CD4-positive, alpha-beta T cell treated with Interferon gamma for 1 hour (primary cell): ENCODE data around the gene NDE1.
A peak's percentile ranks its signal among the peaks of the same experiment; 100 is the strongest.
"Not testable (repeated sequence)": the region's sequence is repeated elsewhere in the genome, so short reads cannot be mapped to it uniquely, and the experiment has no call there.

Source experiments
- DNase-seq: peaks from one replicate; pipeline ENCODE4 v3.0.0-alpha.2; 2020

The NDE1 gene

DNA sequence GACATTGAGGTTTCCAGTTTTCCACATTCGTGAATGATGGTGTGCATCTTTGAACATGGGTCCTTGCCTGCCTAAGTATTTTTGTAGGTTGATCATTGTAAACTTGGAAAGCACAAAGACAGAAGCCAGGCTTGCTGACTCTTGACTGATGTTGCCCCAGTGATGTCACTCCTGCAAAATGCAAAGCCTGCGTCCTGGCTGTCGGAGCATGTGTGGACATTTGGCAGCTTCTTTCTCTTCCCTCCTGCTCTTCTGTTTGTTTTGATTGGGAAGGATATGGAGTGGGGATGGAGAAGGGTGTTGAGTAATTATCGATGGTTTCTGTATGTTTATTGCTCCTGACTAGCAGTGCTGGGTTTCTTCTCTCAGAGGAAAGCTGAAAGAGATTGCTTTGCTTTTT is 3.2 kb downstream of the NDE1 start:
- no peak for DNase-seq

DNA sequence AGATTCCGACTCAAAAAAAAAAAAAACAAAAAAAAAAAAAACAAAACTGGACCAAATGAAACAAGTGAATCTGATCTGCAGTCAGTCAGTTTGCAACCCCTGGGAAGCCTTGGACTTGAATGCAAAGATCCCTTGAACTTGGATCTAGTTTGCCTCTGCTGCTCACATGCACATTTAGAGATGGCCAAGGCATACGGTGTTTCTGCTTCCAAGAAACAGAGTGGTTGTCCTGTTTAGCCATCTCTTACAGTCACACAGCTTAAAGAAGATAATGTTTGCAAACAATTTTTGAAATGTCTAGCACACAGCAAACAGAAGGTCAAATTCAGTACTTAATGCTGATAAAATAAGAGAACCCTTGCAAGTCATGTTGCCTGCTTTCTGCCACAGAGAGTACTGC is 4.5 kb downstream of the NDE1 start:
- DNase-seq: no peak

DNA sequence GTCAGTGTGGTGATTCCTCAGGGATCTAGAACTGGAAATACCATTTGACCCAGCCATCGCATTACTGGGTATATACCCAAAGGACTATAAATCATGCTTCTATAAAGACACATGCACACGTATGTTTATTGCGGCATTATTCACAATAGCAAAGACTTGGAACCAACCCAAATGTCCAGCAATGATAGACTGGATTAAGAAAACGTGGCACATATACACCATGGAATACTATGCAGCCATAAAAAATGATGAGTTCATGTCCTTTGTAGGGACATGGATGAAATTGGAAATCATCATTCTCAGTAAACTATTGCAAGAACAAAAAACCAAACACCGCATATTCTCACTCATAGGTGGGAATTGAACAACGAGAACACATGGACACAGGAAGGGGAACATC is 5.5 kb downstream of the NDE1 start:
- DNase-seq: not testable (repeated sequence)

DNA sequence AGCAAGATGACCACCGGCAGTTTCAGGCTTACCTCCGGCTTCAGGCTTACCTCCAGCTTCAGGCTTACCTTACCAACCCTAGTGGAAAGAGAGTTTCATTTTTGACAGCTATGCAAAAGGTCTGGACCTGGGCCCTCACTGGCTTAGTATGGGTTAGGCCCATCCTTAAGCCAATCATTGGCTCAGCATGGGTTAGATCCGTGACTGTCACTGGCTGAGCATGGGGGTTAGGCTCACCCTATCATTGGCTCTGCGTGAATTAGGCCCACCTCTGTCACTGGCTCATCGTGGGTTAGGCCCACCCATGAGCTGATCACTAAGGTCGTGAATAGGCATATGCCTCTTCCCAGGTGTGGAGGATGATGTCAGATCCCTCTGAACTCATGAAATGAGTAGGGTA is 8.1 kb downstream of the NDE1 start:
- DNase-seq: no peak

DNA sequence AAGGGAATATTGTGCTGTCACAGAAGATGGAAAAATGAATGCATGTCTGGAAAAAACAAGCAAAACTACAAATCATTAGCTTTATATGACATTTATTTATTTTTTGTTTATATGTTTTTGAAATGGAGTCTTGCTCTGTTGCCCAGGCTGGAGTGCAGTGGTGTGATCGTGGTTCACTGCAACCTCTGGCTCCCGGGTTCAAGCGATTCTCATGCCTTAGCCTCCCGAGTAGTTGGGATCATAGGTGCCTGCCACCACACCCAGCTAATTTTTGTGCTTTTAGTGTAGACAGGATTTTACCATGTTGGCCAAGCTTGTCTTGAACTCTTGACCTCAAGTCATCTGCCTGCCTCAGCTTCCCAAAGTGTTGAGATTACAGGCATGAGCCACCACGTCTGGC is 8.5 kb downstream of the NDE1 start:
- no peak for DNase-seq

DNA sequence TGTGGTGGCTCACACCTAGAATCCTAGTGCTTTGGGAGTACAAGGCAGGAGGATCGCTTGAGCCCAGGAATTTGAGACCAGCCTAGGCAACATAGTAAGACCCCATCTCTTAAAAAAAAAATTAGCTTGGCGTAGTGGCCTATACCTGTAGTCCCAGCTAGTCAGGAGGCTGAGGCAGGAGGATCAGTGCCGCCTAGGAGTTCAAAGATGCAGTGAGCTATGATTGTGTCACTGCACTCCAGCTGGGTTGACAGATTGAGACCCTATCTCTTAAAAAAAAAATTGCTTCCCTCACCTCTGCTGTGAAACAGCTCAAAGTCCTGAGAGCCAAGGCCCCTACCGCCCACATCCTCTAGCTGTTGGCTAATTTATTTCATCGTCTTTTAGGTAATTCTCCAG is 10.2 kb downstream of the NDE1 start:
- DNase-seq: no peak

DNA sequence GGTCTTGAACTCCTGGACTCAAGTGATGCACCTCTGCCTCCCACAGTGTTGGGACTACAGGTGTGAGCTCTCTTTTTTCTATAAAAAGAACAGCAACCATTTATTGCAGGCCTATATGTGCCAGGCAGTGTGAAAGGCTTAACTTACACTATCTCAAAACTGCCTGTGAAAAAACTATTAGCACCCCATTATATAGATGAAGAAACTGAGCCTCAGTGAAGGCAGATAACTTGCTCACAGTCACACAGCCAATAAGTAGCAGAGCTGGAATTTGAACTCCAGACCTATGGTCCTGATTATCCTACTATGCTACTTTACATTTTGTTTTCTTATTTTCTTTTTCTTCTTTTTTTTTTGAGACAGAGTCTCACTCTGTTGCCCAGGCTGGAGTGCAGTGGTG is 15.1 kb downstream of the NDE1 start:
- no peak for DNase-seq

DNA sequence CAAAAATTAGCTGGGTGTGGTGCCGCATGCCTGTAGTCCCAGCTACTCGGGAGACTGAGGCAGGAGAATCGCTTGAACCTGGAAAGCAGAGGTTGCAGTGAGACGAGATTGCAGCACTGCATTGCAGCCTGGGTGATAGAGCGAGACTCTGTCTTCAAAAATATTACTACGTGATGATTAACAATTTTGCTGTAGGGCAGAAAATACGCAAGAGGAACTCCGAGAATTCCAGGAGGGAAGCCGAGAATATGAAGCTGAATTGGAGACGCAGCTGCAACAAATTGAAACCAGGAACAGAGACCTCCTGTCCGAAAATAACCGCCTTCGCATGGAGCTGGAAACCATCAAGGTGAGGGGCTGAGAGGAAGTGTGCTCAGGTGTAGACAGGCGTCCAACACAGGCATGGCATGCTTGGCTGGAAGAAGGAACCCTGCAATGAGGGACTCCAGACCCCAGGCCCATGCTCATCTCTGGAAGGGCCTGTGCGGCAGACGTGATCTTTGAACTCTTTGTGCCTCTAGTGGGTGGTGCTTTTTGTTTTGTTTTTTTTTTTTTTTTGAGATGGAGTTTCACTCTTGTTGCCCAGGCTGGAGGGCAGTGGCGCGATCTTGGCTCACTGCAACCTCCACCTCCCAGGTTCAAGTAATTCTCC is 17.2 kb downstream of the NDE1 start:
- DNase-seq: no peak

DNA sequence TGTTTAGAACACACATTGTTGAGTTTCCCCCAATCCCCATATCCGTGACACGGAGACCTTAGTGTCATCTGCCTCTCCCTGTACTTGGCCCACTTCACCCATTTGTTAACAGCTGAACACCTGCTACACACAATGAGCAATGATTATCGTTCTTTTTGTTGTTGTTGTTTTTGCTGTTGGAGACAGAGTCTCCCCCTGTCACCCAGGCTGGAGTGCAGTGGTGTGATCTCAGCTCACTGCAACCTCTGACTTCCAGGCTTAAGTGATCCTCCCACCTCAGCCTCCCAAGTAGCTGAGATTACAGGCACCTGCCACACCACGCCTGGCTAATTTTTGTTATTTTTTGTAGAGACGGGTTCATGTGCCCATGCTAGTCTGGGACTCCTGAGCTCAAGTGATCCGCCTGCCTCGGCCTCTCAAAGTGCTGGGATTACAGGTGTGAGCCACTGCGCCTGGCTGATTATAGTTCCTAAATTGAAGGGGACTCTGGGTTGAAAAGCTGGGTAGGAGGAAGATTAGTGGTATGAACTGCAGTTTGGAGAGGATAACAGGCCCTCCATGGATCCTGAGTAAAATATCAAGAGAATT is 21.6 kb downstream of the NDE1 start:
- DNase-seq: no peak

DNA sequence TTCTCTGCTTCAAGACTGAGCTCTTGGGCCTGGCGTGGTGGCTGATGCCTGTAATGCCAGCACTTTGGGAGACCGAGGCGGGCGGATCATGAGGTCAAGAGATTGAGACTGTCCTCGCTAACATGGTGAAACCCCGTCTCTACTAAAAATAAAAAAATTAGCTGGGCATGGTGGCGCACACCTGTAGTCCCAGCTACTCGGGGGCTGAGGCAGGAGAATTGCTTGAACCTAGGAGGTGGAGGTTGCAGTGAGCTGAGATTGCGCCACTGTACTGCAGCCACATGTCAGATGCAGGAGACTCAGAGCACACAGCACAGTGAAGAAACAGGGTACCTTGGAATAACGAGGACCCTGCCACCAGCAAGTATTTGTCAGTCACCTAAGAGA is 22.1 kb downstream of the NDE1 start:
- DNase-seq: not testable (repeated sequence)

DNA sequence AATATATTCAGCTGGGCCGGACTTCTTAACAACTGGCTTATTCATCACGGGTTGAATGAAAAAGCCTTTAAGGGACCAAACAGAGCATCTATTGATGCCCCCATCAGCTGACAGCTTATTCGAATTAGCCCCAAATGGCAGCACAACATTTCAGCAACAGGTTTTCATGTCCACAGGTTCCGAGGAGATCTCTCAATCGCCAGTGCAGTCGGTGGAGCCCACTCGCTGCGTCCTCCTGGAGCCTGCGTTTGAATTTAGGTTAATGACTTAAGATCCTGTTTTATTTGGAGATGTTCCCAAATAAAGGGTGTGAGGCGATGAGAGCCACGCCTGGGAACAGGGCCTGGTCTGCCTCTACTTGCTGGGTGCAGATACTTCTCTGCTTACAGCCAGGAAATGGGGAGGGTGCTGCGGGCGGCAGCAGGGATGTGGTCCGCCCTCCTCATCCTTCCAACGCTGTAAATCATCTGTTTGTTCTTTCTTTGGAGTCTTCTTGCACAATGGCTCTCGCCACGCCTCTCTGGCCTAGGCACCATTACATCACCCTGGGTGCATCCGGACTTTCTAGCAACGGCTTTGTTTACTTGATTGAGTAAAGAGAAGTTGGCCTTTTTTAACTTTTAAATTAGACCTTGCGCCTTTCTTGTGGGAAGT is 22.6 kb downstream of the NDE1 start:
- DNase-seq: peak; percentile 84

DNA sequence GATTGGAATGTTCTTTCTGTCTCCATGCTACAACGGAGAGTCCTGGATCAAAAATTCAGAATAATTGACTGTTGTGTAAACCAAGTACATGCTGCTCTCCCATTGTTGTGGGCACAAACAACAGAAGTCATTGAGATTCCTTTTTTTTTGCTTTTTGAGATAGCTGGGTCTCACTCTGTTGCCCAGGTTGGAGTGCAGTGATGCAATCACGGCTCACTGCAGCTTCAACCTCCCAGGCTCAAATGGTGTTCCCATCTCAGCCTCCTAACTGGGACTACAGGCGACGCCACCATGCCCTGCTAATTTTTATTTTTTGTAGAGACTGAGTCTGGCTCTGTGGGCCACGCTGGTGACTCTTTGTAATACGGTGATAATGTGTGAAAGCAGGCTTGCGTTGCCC is 24.5 kb downstream of the NDE1 start:
- no peak for DNase-seq

DNA sequence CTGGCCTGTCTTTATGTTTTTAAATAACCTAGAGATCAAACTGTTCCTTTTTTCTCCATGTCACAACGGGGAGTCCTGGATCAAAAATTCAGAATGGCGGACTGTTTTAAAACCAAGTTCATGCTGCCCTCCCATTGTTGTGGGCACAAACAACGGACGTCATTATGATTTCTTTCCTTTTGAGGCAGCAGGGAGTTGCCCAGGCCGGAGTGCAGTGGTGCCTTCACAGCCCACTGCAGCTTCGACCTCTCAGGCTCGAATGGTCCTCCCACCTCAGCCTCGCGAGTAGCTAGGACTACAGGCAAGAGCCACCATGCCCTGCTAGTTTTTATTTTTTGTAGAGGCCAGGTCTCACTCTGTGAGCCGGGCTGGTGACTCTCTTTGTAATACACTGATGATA is 26.5 kb downstream of the NDE1 start:
- no peak for DNase-seq

DNA sequence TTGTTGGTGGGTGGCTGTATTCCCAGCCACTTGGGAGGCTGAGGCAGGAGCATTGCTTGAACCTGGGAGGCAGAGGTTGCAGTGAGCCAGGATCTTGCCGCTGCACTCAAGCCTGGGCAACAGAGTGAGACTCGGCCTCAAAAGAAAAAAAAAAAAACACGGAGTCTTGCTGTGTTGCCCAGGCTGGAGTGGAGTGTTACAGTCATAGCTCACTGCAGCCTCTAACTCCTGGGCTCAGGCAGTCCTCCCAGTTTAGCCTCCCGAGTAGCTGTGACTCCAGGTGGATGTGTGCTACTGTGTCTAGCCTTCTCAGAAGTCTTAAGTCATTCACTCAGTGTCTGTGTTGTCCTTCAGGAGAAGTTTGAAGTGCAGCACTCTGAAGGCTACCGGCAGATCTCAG is 27.4 kb downstream of the NDE1 start:
- no peak for DNase-seq

DNA sequence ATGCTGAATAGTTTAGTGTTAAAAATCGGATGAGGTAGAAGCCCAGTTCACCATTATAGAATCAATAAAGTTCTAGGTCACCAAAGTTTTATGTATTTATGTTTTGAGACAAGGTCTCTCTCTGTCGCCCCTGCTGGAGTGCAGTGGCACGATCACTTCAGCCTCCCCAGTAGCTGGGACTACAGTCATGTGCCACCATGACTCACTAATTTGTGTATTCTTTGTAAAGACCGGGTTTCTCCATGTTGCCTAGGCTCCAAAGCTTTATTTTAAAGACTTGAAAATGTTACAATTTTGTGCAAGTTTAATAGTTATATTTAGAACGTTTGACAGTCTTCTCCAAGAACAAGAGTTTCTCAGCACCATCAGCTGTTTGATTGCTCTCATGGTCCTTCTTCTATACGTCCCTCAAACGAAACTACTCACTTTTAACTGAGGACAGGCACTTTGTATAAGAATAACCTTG is 32.1 kb downstream of the NDE1 start:
- peak; percentile 48 for DNase-seq

DNA sequence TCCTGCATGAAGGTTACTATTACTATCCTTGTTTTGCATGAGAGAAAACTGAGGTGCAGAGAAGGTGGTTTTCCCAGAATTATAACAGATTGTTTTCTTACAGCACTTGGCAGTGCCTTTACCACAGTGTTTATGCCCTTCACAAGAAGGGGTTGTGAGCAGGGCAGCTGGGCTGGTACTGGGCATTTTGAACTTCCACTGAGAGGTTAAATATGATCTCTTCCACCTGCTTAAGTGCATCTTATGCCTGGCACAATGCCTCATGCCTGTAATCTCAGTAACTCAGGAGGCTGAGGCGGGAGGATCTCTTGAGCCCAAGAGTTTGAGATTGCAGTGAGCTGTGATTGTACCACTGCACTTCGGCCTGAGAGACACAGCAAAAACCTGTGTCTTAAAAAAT is 36.2 kb downstream of the NDE1 start:
- DNase-seq: no peak

DNA sequence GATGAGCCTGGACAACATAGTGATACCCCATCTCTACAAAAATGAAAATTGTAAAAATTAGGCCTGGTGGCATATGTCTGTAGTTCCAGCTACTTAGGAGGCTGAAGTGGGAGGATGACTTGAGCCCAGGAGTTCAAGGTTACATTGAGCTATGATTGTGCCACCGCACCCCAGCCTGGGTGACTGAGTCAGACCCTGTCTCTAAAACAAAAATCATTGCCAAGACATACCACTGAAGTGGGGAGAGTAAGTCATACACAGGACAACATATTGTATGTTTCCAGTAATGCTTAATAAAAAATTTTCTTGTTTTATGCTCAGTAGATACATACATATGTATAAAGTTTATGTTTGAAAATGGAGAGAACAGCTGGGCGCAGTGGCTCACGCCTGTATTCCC is 39.2 kb downstream of the NDE1 start:
- DNase-seq: no peak

DNA sequence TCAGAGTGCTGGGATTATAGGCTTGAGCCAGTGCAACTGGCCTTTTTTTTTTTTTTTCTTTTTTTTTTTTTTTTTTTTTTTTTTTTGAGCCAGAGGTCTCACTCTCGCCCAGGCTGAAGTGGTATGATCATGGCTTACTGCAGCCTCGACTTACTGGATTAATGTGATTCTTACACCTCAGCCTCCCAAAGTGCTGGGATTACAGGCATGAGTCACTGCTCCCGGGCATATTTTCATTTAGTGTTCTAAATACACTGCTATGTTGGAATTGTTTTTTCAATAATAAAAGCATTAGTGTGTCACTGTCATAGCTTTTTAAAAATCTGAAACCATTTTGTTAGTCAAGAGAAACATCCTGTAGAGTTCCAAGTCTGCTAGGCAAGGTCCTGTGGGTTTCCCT is 40.3 kb downstream of the NDE1 start:
- no peak for DNase-seq

DNA sequence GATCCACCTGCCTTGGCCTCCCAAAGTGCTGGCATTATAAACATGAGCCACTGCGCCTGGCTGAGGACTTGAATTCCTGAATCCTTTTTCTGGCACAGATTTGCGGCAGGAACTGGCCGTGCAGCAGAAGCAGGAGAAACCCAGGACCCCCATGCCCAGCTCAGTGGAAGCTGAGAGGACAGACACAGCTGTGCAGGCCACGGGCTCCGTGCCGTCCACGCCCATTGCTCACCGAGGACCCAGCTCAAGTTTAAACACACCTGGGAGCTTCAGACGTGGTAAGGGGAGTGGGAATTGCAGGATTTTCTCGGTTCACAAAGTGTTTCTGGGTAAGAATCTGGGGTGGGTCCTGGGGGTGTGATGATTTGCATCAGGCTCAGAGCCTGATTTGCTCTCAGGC is 41.0 kb downstream of the NDE1 start:
- no peak for DNase-seq

DNA sequence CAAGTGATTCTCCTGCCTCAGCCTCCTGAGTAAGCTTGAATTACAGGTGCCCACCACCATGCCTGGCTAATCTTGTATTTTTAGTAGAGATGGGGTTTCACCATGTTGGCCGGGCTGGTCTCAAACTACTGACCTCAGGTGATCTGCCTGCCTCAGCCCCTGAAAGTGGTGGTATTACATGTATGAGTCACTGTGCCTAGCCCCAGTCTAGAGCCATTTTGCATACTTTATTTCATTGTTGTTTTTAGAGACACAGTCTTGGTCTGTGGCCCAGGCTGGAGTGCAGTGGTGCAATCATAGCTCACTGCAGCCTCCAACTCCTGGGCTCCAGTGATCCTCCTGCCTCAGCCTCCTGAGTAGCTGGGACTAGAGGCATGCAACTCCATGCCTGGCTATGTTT is 42.5 kb downstream of the NDE1 start:
- DNase-seq: not testable (repeated sequence)

DNA sequence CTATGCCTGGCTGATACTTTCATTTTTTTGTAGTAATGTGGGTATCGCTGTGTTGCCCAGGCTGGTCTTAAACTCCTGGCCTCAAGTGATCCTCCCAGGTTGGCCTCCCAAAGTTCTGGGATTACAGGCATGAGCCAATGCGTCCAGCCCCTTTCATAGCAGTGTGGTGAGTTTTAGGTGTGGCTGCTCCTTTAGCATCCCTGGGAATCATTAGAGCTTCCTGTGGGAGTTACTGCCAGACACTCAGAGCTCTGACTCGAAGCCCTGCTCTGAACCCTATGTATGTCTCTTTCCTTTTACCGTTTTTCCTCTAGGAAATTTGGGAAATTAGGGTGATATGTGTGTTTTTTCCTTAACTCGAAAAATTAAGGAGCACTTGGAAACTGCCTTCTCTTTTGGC is 44.5 kb downstream of the NDE1 start:
- DNase-seq: no peak

DNA sequence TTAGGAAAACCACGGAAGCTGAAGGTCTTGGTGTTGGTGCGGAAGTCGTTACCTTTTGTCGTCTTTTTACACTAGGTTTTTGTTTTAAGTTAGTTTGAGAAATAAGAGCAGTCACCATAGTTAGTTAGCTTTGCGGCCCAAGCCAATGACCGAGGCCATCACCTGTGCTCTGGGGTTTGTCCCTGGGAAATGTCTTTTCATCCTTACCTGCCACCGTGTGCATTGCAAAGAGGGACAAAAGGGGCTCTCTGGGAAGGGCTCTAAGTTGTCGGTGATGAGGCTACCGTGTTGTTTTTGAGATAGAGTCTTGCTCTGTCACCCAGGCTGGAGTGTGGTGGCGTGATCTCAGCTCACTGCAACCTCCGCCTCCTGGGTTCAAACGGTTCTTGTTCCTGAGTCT is 49.8 kb downstream of the NDE1 start:
- DNase-seq: no peak

DNA sequence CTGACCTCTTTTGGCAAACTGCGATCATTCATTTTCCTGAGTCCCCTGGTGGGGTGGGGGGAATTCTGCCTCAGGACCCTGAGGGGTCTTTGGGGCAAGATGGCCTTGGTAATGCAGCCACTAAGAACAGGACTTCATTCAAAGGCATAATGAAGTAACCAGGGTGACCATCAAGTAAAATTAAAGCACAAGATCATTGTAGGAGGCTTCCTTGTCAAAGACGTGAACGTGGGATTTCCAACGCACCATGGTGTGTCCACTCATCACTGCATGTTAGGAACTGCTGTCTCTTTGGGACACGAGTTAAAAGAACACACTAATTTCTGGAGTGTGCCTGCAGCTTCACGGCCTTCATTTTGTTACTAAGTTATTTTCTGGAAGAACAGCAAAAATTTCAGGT is 51.3 kb downstream of the NDE1 start:
- DNase-seq: no peak
